NT2/D1 (cell line): Measurements from ENCODE around the gene PPWD1.

ENCODE experiments used
- DNase-seq: peaks from one replicate; pipeline ENCODE4 v3.0.0-alpha.2; 2011; ENCODE audit warnings: low read depth, low spot score
- H3K27me3 ChIP-seq: 2 replicates; pipeline ENCODE4 v1.6.0; 2011; ENCODE audit warnings: mild to moderate bottlenecking; ENCODE audit not compliant: insufficient read length, insufficient read depth
- H3K36me3 ChIP-seq: 2 replicates; pipeline ENCODE4 v1.6.1; 2011; ENCODE audit warnings: mild to moderate bottlenecking, low read length, mixed read lengths; ENCODE audit not compliant: insufficient read depth, insufficient read length
- H3K4me1 ChIP-seq: 2 replicates; pipeline ENCODE4 v1.5.1; 2011; ENCODE audit not compliant: insufficient read depth, insufficient read length
- H3K4me3 ChIP-seq: 2 replicates; pipeline ENCODE4 v1.5.1; 2011; ENCODE audit warnings: low read depth; ENCODE audit not compliant: insufficient read length
- H3K9ac ChIP-seq: 2 replicates; pipeline ENCODE4 v1.6.0; 2011; ENCODE audit warnings: low read depth; ENCODE audit not compliant: insufficient read length
- H3K9me3 ChIP-seq: 2 replicates; pipeline ENCODE4 v1.5.1; 2011; ENCODE audit warnings: mild to moderate bottlenecking, low read length; ENCODE audit not compliant: insufficient read depth
- SUZ12 ChIP-seq: IDR thresholded peaks from 2 replicates; pipeline ENCODE4 v1.6.1; 2011; ENCODE audit not compliant: insufficient read length, insufficient read depth; ENCODE audit errors: extremely low read depth
- YY1 ChIP-seq: IDR thresholded peaks from 2 replicates; pipeline ENCODE4 v1.6.1; 2011; ENCODE audit not compliant: insufficient read length, insufficient read depth
- ZNF274 ChIP-seq: IDR thresholded peaks from 2 replicates; pipeline ENCODE4 v1.6.1; 2011; ENCODE audit warnings: mild to moderate bottlenecking, low read depth, low read length

Gene PPWD1

GRCh38 chr5:65562731-65563701, at the start of gene PPWD1, which contains the start of gene CENPK:
Gene PPWD1, plus strand, starts transcription at chr5:65563296. Its CDS starts 15 bp downstream, at chr5:65563311.
Gene CENPK, minus strand, starts transcription at chr5:65563168. Its CDS starts 8,261 bp downstream, at chr5:65554907.
- H3K9me3 ChIP-seq: no peaks in the 10 kb centered on the region
- H3K36me3 ChIP-seq: peaks cover 31% of the 10 kb centered on the region
- peak within 1 kb of the TSS; percentile 97 for H3K9ac ChIP-seq
- no peaks in the 10 kb centered on the region for H3K27me3 ChIP-seq
- TF ChIP-seq YY1 (peak; percentile 75), ZNF274 (no peak), SUZ12 (no peak)
- peak within 1 kb of the TSS; percentile 98 for H3K4me3 ChIP-seq
- H3K4me1 ChIP-seq: no peaks in the 10 kb centered on the region
- peak; percentile 91 for DNase-seq

- TF ChIP-seq YY1 (no peak), ZNF274 (no peak), SUZ12 (no peak)
- H3K4me3 ChIP-seq: no peak overlapping the region
- no peak for DNase-seq
- peaks cover 32% of the 10 kb centered on the region for H3K36me3 ChIP-seq
- H3K9ac ChIP-seq: no peak overlapping the region
- no peaks in the 10 kb centered on the region for H3K27me3 ChIP-seq
- H3K9me3 ChIP-seq: no peaks in the 10 kb centered on the region
- no peaks in the 10 kb centered on the region for H3K4me1 ChIP-seq
These were observed 37.4 kb upstream of the PPWD1 start for GRCh38 chr5:65525726-65526125.

GRCh38 chr5:65530904-65531303, 32.2 kb upstream of the PPWD1 start:
- Histone ChIP-seq H3K9ac (no peak overlapping the region), H3K4me1 (no peaks in the 10 kb centered on the region), H3K36me3 (peaks cover 16% of the 10 kb centered on the region), H3K27me3 (no peaks in the 10 kb centered on the region), H3K9me3 (no peaks in the 10 kb centered on the region), H3K4me3 (no peak overlapping the region)
- DNase-seq: no peak
- TF ChIP-seq ZNF274: no peak
- no peak for TF ChIP-seq YY1
- TF ChIP-seq SUZ12: no peak

- Histone ChIP-seq H3K36me3 (peaks cover 16% of the 10 kb centered on the region), H3K27me3 (no peaks in the 10 kb centered on the region), H3K9ac (no peak overlapping the region), H3K4me1 (no peaks in the 10 kb centered on the region), H3K4me3 (no peak overlapping the region), H3K9me3 (no peaks in the 10 kb centered on the region)
- no peak for TF ChIP-seq ZNF274
- TF ChIP-seq SUZ12: no peak
- no peak for TF ChIP-seq YY1
- DNase-seq: no peak
These were observed 27.5 kb upstream of the PPWD1 start for GRCh38 chr5:65535529-65535987.

- H3K36me3 ChIP-seq: peaks cover 51% of the 10 kb centered on the region
- no peaks in the 10 kb centered on the region for H3K9me3 ChIP-seq
- DNase-seq: no peak
- H3K27me3 ChIP-seq: no peaks in the 10 kb centered on the region
- TF ChIP-seq ZNF274: no peak
- no peak for TF ChIP-seq YY1
- TF ChIP-seq SUZ12: no peak
- no peak overlapping the region for H3K4me3 ChIP-seq
- H3K9ac ChIP-seq: no peak overlapping the region
- H3K4me1 ChIP-seq: no peaks in the 10 kb centered on the region
These were observed 23.3 kb upstream of the PPWD1 start for GRCh38 chr5:65539827-65540226.

GRCh38 chr5:65544473-65544872, 18.6 kb upstream of the PPWD1 start:
- no peak for TF ChIP-seq ZNF274
- TF ChIP-seq SUZ12: no peak
- no peak for TF ChIP-seq YY1
- Histone ChIP-seq H3K4me1 (no peaks in the 10 kb centered on the region), H3K4me3 (no peak overlapping the region), H3K27me3 (no peaks in the 10 kb centered on the region), H3K9ac (no peak overlapping the region), H3K9me3 (no peaks in the 10 kb centered on the region), H3K36me3 (peaks cover 62% of the 10 kb centered on the region)
- DNase-seq: no peak

- no peaks in the 10 kb centered on the region for H3K9me3 ChIP-seq
- H3K36me3 ChIP-seq: peaks cover 62% of the 10 kb centered on the region
- H3K9ac ChIP-seq: no peak overlapping the region
- H3K4me1 ChIP-seq: no peaks in the 10 kb centered on the region
- no peak for DNase-seq
- no peaks in the 10 kb centered on the region for H3K27me3 ChIP-seq
- H3K4me3 ChIP-seq: no peak overlapping the region
- TF ChIP-seq ZNF274 (no peak), SUZ12 (no peak), YY1 (no peak)
These were observed 17.0 kb upstream of the PPWD1 start for GRCh38 chr5:65546141-65546540.
